GM21737 (cell line): ENCODE results near the gene C4orf51.
"Not testable (repeated sequence)": the region's sequence is repeated elsewhere in the genome, so short reads cannot be mapped to it uniquely, and the experiment has no call there.

Source experiments
- ATAC-seq: cut with Tn5 transposase; IDR thresholded peaks from one replicate; pipeline ENCODE4 v1.9.1; 2021; ENCODE audit warnings: mild to moderate bottlenecking, moderate library complexity; ENCODE audit not compliant: unreplicated experiment

The C4orf51 gene

DNA sequence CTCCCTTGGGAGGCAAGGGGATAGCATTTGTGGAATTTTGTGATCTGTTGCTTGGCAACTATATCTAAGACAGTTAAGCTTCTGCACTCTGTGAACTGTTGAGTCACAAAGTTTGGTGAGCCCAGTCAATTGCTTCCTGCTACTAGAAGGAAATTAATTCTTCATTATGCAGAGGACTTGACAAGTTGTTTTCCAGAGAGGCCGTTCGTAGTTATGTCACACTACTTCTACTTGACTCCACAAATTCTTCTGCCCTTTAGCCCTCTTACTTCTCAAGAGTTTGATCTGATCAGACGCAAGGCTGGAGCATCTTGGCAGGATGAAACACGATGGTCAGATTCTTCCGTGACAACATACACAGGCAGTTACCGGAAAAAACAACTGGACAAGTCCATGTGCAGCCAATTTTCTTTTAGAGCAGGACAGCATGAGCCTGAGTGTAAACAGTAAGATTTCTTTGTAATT, at the start of gene C4orf51:
TSS of gene C4orf51 (plus strand) at position 156 of the 465 bp plus-strand sequence. CDS start at position 214, 58 bp downstream.
- no peak for ATAC-seq

DNA sequence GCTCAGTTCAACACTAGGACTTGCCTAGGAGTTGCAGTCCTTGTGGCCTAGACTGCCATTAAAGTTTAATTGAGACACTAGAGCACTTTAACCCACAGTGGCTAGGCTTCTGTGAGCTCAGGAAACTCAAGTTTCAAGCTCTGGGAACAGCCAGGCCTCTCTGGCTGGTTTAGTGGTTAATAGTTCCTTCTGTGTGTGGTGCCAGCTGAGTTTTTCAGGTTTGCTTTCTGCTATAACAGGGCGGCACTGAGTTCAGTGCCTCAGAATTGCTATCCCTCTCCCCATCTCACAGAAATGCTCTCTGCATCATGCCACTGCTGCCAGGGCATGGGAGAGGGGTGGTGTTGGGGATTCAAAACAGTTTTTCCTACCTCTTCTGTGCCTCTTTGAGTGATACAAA, 44.8 kb upstream of the C4orf51 start:
- ATAC-seq: no peak

DNA sequence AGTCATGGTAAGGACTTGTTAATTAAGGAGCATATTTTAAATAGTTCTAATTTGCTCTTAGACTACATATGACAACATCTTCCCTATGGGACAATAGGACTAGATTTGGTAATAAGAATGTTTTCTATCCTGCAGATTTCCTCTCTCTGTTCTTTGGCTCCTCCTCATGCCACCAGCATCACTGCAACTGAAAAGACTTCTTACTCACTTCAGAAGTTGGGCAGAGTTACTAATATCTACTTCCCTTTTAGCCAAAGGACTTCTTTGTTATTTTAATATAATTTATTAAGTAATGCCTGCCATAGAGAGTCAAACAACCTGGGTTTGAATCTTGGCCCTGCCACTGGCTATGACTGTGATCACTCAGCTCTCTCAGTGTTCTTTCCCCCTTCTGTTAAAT, 44.3 kb upstream of the C4orf51 start:
- ATAC-seq: no peak

DNA sequence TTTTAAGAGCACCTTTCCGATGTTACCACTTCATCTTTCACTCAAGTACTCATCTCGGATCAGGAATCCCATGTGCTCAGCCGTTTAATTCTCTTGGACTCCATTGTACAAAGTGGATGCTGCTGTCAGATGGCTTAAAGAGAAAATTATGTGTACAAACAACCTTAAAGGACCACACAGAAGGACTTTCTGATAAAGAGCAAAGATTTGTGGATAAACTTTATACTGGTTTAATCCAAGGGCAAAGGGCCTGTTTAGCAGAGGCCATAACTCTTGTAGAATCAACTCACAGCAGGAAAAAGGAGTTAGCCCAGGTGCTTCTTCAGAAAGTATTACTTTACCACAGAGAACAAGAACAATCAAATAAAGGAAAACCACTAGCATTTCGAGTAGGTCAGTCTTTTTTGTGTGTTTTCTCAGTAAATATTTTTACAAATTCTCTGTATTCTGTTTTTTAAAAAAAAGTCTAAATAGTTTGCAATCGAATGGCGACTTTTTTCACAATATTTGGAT, 40.7 kb upstream of the C4orf51 start:
- no peak for ATAC-seq

DNA sequence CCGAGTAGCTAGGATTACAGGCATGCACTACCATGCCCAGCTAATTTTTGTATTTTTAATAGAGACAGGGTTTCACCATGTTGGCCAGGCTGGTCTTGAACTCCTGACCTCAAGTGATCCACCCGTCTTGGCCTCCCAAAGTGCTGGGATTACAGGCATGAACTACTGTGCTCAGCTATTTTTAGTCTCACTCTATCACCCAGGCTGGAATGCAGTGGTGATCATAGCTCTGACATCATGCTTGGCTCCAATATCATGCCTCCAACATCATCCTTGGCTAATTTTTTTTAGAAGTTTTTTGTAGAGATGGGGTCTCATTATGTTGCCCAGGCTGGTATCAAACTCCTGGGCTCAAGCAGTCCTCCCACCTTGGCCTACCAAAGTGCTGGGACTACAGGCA, 39.7 kb upstream of the C4orf51 start:
- ATAC-seq: not testable (repeated sequence)

DNA sequence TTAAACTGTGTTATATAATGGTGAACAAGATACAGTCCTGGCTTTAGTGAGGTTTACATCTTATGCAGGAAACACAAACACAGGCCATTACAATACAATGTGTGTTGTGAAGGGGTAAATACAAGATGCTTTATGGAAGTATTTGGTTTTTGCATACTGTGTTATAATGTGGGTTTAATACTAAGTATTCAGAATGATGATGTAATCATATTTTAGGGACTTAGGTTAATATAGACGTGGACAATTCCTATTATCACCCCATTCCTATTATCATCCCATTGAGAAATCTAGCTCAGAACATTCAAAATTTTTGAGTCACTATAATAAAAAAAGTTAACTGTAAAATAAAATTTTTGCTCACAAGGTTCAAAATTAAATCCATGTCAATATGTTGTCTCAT, 36.7 kb upstream of the C4orf51 start:
- no peak for ATAC-seq

DNA sequence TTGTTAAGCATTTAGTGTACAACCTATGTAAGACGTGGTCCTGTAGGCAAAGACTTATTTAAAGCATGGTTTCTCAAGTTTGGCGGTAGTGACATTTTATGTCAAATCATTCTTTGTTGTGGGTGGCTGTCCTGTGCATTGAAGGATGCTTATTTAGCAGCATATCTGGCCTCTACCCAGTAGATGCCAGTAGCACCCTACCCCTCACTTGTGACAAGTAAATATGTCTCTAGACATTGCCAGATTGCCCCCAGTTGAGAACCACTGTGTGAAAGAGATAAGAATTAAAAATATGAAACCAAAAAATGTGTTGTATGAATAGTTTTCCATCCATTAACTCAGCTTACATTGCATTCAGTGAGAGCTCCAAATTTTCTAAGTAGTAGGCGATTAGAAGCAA, 35.2 kb upstream of the C4orf51 start:
- no peak for ATAC-seq

DNA sequence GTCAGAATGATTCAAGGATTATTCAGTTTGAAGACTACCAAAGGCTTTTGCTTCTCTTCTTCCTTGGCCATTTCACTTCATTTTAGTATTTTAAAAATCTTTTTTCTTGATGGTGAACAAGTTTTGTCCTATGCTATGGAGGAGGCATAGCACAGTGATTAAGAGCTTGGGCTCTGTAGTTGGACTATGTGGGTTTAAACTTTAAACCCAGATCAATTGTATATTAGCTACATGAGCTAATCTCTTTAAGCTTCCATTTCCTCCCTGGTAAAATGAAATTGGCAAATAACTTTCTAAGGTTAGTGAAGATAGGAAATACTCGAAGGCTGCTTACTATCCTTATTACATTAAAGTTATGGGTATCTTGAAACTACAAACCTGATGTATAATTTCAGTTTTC, 23.8 kb upstream of the C4orf51 start:
- ATAC-seq: no peak

DNA sequence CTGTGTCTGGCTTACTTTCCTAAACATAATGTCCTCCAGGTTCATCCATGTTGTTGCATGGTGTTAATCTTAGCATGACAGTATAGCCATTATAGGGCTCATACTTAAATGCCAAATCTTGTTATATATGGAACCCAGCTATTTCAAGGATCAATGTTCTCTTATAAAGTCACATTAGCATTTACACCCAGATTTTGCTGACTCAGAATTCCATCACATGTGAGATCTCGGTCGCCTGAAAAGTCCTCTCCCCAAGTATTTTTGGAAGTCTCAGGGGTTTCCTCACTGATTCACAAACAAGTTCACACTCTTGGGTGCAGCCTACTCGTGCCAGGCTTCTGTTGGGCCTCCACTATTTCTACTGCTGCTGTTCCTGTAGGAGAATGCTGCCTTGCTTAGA, 19.9 kb upstream of the C4orf51 start:
- no peak for ATAC-seq

DNA sequence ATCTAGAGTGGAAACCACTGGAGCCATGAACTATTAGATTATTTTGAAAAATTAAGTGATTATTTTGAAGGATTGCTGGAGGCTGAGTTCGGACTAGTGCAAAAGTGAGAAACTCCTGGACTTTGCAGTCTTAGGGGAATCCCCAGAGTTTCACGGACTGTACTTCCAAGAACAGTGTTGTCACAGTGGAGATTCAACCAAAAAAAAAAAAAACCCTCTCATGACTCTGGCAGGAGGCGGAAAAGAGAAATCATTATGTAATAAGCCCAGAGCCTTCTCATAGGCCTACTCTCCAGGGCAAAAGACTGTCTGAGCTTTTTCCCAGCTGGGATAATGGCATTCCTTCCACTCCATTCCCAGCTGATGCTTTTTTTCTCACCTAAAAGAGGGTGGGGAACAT, 16.8 kb upstream of the C4orf51 start:
- no peak for ATAC-seq

DNA sequence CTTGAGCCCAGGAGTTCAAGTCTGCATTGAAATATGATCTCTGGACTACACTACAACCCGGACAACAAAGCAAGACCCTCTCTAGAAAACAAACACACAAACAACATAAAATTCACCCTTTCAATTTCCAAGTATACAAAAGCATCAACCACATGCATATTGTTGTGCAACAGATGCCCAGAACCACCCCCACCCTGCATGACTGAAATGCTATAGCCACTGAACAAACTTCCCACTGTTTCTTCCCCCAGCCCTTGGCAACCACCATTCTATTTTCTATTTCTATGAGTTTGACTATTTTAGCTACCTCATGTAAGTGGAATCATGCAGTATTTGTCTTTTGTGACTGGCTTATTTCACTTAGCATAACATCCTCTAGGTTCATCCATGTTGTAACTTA, 14.2 kb upstream of the C4orf51 start:
- ATAC-seq: no peak

DNA sequence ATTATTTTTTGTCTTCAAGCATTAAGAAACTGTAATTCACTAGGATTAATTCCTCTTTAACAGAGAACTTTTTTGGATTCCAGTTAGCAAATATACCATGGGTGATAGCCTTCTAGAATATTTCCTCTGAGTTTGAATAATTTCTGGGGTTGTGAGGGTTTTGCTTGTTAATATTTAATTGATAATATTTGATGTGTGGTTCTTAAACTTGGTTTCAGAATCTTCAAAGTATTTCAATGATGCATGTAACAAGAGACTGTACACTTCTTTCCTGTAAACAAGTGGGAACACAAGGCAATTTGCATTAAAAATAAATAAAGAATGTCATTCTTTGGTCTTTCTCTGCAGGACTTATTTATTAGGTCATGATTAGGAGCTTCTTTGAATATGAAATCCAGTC, 9.5 kb upstream of the C4orf51 start:
- ATAC-seq: no peak

DNA sequence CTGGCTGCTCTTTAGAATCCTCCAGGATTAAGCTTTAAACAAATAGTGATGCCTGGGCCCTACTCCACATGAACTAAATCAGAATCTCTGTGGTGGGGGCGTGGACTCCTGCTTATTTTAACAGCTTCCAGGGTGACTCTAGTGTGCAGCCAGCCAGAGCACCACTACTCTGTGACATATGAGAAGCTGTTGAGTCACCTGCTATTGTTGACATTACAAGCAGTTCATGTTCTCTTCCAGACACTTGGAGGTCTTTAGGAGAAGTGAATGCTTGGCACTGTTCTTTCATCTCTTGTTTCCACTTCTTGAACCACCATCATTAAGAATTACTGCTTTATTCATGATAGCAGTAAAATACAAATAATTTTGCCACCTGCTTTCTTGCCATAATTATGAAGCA, 426 bp upstream of the C4orf51 start:
- ATAC-seq: no peak

DNA sequence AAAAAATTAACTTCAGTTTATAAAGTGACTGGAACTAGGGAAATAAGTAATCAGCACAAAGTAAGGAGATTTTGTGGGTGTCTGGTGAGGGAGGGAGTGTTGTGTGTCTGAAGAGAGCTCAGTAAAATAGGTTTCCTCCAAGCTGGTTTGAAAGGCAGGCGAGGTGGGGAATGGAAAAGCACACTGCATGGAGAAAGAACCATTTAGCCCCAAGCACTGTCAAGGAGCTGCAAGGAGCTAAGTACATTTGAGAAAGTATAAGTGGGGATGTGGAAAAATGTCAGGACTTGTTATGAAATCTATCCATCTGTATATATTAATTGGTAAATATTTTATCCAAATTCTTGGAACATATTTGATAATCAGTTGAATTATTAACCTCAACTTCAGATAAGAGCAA, 956 bp downstream of the C4orf51 start:
- no peak for ATAC-seq

DNA sequence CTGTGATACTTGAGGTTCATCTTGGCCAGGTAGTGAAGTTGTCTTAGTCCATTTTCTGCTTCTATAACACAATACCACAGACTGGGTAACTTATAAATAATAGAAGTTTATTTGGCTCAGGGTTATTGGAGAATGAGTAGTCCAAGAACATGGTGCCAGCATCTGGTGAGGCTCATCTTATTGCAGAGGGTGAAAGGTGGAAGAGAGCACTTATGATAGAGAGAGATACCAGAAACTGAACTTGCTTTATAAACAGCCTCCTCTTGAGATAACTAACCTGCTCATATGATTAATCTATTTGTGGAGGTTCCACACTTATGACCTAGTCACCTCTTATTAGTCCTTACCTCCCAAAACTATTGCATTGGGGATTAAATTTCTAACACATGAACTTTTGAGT, 1.6 kb downstream of the C4orf51 start:
- ATAC-seq: no peak

DNA sequence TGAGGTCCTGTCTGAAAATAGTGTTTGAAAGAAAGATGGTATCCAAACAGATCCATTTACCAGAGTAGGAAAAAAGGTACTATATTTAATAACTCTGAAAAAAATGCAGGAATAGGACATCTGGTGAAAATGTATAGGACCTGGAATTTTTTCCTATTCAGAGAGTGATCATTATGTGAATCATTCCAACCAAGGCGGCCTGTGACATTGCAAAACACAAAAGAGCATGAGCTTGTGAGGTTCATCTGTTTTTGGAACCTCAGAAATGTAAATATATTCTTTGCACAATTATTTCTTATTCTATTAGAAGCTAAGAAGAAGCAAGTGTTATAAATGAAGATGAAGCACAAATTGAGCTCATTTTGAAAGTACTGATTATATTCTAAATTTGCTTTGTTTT, 2.0 kb downstream of the C4orf51 start:
- no peak for ATAC-seq

DNA sequence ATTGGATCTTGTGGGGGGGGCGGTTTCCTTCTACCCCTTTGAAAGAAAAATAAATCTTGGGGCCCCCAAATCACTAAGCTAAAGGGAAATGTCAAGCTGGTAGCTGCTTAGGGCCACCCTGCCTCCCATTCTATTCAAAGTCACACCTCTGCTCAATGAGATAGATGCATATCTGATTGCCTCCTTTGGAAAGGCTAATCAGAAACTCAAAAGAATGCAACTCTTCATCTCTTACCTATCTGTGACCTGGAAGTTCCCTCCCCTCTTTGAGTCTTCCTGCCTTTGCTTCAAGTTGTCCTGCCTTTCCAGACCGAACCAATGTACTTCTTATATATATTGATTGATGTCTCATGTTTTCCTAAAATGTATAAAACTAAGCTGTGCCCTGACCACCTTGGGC, 7.0 kb downstream of the C4orf51 start:
- no peak for ATAC-seq

DNA sequence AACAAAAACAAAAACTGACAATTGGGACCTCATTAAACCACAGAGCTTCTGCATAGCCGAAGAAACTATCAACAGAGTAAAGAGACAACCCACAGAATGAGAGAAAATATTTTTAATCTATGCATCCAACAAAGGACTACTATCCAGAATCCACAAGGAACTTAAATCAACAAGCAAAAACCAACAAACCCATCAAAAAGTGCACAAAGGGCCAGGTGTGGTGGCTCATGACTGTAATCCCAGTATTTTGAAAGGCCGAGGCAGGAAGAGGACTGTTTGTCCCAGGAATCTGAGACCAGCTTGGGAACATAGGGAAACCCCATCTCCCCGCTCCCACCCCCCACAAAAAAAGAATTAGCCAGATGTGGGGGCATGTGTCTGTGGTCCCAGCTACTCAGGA, 10.7 kb downstream of the C4orf51 start:
- no peak for ATAC-seq

DNA sequence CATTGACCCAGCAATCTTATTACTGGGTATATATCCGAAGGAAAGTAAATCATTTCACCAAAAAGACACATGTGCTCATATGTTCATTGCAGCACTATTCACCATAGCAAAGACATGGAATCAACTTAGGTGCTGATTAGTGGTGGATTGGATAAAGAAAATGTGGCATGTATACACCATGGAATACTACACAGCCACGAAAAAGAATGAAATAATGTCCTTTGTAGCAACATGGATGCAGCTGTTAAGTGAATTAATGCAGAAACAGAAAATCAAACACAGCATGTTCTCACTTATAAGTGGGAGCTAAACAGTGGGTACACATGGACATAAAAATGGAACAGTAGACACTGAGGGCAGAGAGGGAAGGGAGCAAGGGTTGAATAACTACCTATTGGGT, 11.5 kb downstream of the C4orf51 start:
- not testable (repeated sequence) for ATAC-seq

DNA sequence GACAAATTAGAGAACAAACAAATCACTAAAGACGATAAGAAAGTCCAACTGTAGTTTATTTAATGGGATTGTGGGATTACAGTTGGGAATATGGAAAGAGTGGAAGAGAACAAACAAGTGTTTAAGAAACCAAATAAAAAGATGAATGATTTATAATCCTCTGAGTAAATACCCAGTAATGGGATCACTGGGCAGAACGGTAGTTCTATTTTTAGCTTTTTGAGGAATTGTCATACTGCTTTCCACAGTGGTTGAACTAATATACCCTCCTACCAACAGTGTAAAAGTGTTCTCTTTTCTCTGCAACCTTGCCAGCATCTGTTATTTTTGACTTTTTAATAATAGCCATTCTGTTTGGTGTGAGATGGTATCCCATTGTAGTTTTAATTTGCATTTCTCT, 15.0 kb downstream of the C4orf51 start:
- ATAC-seq: no peak

DNA sequence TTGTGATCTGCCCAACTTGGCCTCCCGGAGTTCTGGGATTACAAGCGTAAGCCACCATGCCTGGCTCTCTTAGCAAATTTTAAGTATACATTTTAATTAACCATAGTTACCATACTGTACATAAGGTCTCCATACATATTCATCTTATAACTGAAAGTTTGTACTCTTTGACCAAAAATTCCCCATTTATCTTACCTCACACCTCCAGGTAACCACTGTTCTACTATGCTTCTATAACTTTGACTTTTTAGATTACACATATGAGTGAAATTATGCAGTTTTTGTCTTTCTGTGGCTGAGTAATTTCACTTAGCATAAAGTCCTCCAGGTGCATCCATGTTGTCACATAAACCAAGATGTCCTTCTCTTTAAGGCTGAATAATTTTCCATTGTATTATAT, 17.4 kb downstream of the C4orf51 start:
- ATAC-seq: no peak

DNA sequence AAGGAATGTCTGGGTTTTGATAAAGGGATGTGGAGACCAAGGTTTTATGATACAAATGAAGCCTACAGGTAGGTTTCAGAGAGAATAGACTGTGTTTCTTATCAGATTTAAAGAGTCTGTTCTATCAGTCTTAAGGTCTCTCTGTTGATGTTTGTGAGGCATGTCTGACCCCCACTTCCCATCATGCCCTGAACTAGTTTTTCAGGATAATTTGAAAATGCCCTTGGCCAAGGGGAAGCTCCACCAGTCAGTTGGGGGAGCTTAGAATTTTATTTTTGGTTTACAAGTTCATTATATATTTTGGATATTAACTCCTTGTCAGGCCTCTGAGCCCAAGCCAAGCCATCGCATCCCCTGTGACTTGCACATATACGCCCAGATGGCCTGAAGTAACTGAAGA, 18.6 kb downstream of the C4orf51 start:
- no peak for ATAC-seq

DNA sequence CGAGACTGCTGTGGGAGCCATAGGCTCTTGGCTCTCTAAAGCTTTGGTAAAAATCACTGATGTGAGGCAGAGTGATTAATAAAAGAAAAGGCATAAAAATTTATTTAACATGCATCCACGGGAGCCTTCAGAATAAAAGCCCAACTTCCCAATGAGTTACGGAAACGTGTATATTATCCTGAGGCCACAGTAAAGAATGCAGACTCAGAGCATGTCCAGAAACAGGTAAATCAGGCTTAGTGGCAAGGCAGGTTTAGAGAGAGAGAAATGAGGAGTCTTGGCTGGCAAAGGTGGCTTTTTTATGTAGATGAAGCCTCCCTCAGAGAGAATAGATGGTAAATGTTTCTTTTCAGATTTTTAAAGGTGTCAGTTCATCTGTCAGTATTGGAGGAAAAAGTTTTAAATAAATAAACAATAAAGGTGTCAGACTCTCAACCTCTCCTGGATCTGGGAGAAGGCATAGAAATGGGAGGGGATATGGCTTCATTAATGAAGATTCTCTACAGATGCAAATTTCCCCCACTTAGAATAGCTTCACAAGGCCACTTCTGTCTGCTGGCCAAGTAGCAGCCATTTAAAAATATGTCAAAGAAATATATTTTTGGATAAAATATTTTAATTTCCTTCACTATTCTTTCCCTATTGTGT, 24.0 kb downstream of the C4orf51 start:
- no peak for ATAC-seq
